Thymus (tissue), 11 donors: ENCODE data around the gene JMJD1C. TPM values are rescaled to one million over a fixed set of nuclear protein-coding genes. Genes with fewer than 3 reads are reported as not detected.

Source experiments
- DNase-seq, 9 donors: peaks; one replicate each; pipeline ENCODE4 v3.0.0-alpha.2; 2013; ENCODE audit warnings: low spot score in 9 of 9, low read depth in 6 of 9, missing footprints in 1 of 9
- H3K27ac ChIP-seq, 2 donors: one replicate each; pipeline ENCODE4 v1.5.1; 2013; ENCODE audit warnings: control low read depth in 1 of 2, low read depth in 1 of 2, low read length in 1 of 2, mild to moderate bottlenecking in 1 of 2, moderate library complexity in 1 of 2
- H3K27me3 ChIP-seq, 2 donors: one replicate each; pipeline ENCODE4 v1.5.1; 2013; ENCODE audit warnings: low read length in 1 of 2; ENCODE audit not compliant: control insufficient read depth in 2 of 2, insufficient read depth in 1 of 2
- H3K36me3 ChIP-seq, 2 donors: one replicate each; pipeline ENCODE4 v1.5.1; 2013; ENCODE audit warnings: low read length in 1 of 2, mild to moderate bottlenecking in 1 of 2, moderate library complexity in 1 of 2; ENCODE audit not compliant: control insufficient read depth in 2 of 2, insufficient read depth in 2 of 2
- H3K4me1 ChIP-seq, 2 donors: one replicate each; pipeline ENCODE4 v1.5.1; 2013; ENCODE audit warnings: low read length in 2 of 2; ENCODE audit not compliant: control insufficient read depth in 2 of 2, insufficient read depth in 2 of 2
- H3K4me3 ChIP-seq, 2 donors: one replicate each; pipeline ENCODE4 v1.5.1; 2013; ENCODE audit warnings: low read length in 2 of 2, control low read depth in 1 of 2, mild to moderate bottlenecking in 1 of 2
- H3K9me3 ChIP-seq, 2 donors: one replicate each; pipeline ENCODE4 v1.5.1; 2013; ENCODE audit warnings: low read length in 1 of 2, mild to moderate bottlenecking in 1 of 2; ENCODE audit not compliant: control insufficient read depth in 2 of 2, insufficient read depth in 1 of 2
- WGBS: extraction: QIAGEN DNeasy Blood & Tissue Kit; methylation state at CpG from one replicate; pipeline ENCODE4 v1.1.7; 2013; 5-methylcytosine and 5-hydroxymethylcytosine counted together
- polyA plus RNA-seq: library from polyadenylated mRNA; stranded (reverse); fragments of 200-250 nt; gene quantifications from one replicate; pipeline ENCODE4 v1.2.3, GENCODE V29; 2013
- total RNA-seq: library from RNA; stranded (reverse); fragments of 120-200 nt; gene quantifications from one replicate; pipeline ENCODE4 v1.2.4, GENCODE V29; 2013
- donor health status: healthy.

Gene JMJD1C
- total and polyA plus RNA-seq, 2 donors, result 70.8 to 86.2 TPM

GRCh38 chr10:63407136-63407662 is 58.6 kb downstream of the JMJD1C start:
- Histone ChIP-seq H3K27ac (no peak overlapping the region), H3K27me3 (no peaks in the 10 kb centered on the region), H3K9me3 (no peaks in the 10 kb centered on the region), H3K4me1 (no peaks in the 10 kb centered on the region), H3K36me3 (no peaks in the 10 kb centered on the region), H3K4me3 (no peak overlapping the region)
- WGBS, result 96% methylated on average over 1 of the region's 1 CpG
- DNase-seq, result no peak

DNA sequence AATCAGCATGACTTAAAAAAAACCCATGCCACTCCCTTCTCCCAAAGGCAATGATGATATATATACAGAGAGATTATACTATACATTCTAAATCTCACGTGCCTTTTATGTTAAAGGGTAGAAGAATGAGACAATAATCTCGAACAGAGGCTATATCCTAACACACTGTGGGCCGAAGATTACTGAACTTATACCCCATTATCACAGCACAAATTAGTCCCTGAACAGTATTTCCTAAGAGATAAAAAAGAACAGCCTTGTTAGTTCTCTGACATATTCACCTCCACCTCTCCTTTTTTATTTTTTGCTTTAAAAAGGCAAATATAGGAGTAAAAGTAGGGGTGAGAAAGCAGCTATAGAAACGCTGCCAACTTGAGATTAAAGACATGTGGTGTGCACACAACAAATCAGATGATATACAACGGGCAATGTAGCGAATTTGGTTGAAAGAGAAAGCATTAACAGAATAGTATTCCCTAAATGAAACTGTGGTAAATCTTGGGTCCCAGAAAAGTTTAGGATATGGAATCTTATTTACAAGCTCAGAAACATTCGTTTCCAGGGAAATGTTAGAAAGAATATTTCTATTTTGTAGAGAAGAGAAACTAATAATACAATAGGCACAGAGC is 69.5 kb downstream of the JMJD1C start:
- no peak for DNase-seq
- Histone ChIP-seq H3K4me1 (no peaks in the 10 kb centered on the region), H3K4me3 (no peak overlapping the region), H3K9me3 (no peaks in the 10 kb centered on the region), H3K27me3 (no peaks in the 10 kb centered on the region), H3K27ac (no peak overlapping the region), H3K36me3 (no peaks in the 10 kb centered on the region)
- WGBS, result 95% methylated on average over 7 of the region's 7 CpGs

- Histone ChIP-seq H3K4me3 (no peak overlapping the region), H3K9me3 (no peaks in the 10 kb centered on the region), H3K27ac (no peak overlapping the region), H3K4me1 (no peaks in the 10 kb centered on the region), H3K27me3 (no peaks in the 10 kb centered on the region), H3K36me3 (no peaks in the 10 kb centered on the region)
- no peak for DNase-seq
- 97% methylated on average over 7 of the region's 7 CpGs for WGBS
These were observed 72.7 kb downstream of the JMJD1C start for GRCh38 chr10:63393050-63393449.

GRCh38 chr10:63392224-63392623 is 73.6 kb downstream of the JMJD1C start:
- 98% methylated on average over 6 of the region's 6 CpGs for WGBS
- Histone ChIP-seq H3K9me3 (no peaks in the 10 kb centered on the region), H3K36me3 (no peaks in the 10 kb centered on the region), H3K27ac (no peak overlapping the region), H3K4me3 (no peak overlapping the region), H3K27me3 (no peaks in the 10 kb centered on the region), H3K4me1 (no peaks in the 10 kb centered on the region)
- DNase-seq, result no peak

DNA sequence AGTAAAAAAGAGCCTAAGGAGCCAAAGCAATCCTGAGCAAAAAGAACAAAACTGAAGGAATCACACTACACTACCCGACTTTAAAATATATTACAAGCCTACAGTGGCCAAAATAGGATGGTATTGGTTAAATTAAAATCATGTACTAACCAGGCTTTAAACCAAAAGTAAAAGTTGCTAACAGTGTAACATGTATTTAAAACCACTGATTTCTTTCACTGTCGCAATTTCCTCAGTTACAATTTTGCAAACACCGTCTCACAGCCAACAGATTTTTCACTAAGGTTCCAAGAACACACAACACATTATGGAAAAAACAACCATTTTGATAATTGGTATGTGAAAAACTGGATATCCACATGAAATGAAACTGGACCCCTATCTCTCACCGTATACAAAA is 74.0 kb downstream of the JMJD1C start:
- Histone ChIP-seq H3K4me1 (no peaks in the 10 kb centered on the region), H3K27ac (no peak overlapping the region), H3K9me3 (no peaks in the 10 kb centered on the region), H3K27me3 (no peaks in the 10 kb centered on the region), H3K4me3 (no peak overlapping the region), H3K36me3 (no peaks in the 10 kb centered on the region)
- WGBS, result 94% methylated on average over 4 of the region's 4 CpGs
- DNase-seq, result no peak

DNA sequence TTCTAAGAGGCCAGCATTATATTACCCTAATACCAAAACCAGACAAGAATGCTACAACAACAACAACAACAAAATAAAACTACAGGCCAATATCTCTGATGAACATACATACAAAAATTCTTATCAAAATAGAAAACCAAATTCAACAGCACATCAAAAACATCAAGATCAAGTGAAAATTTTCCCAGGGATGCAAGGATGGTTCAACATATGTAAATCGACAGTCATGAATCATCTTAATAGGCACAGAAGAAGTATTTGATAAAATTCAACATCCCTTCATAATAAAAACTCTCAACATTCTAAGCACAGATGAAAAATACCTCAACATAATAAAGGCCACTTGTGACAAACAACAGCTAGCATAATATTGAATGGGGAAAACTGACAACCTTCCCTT is 75.3 kb downstream of the JMJD1C start:
- no peaks in the 10 kb centered on the region for H3K9me3 ChIP-seq
- H3K27ac ChIP-seq, result no peak overlapping the region
- 96% methylated on average over 1 of the region's 1 CpG for WGBS
- H3K36me3 ChIP-seq, result no peaks in the 10 kb centered on the region
- H3K27me3 ChIP-seq, result no peaks in the 10 kb centered on the region
- peaks cover 0 to 6% of the 10 kb centered on the region in 2 donors for H3K4me1 ChIP-seq
- no peak overlapping the region for H3K4me3 ChIP-seq
- DNase-seq, result no peak

DNA sequence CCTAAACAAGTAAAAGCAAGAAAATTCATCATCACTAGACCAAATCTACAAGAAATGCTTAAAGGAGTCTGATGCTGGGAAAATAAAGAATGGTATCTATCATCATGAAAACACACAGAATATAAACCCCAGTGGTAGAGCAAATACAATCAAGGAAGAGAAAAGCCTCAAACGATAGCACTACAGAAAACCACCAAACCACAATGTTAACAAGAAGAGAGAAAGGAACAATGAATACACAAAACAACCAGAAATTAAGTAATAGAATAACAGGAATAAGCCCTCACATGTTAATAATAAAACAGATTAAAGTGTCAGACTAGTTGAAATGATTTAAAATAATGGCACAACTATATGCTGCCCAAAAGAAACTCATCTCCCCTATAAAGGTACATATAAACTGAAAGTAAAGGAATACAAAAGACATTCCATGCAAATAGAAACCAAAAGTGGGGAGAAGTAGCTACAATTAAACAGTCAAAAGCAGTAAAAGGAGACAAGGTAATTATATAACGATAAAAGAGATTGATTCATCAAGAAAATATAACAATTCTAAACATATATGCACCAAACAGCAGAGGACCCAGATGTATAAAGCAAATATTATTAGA is 77.3 kb downstream of the JMJD1C start:
- no peak overlapping the region for H3K4me3 ChIP-seq

DNA sequence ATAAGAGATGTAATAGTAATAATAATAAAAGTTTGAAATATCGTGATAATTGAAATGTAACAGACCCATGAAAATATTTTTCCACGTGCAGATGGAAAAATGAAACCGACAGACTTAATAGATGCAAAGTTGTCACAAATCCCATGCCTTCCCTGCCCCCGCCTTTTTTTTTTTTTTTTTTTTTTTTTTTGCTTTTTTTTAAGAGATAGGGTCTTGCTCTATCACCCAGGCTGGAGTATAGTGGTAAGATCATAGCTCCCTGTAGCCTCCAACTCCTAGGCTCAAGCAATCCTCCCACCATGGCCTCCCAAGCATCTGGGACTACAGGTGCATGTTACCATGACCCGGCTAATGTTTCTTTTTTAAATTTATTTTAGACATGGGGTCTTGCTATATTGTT is 80.5 kb downstream of the JMJD1C start:
- no peak overlapping the region for H3K27ac ChIP-seq
- DNase-seq, result no peak
- WGBS, result 96% methylated on average over 5 of the region's 5 CpGs

More for the DNA sequence above, 77.3 kb downstream of the JMJD1C start:
- 41% methylated on average over 2 of the region's 2 CpGs for WGBS
- no peaks in the 10 kb centered on the region for H3K9me3 ChIP-seq
- peaks cover 0 to 6% of the 10 kb centered on the region in 2 donors for H3K4me1 ChIP-seq
- no peak overlapping the region for H3K27ac ChIP-seq
- no peaks in the 10 kb centered on the region for H3K27me3 ChIP-seq
- no peaks in the 10 kb centered on the region for H3K36me3 ChIP-seq
- DNase-seq, result peak in 6 of 9 donors; percentile 2 to 58 (median 15)

DNA sequence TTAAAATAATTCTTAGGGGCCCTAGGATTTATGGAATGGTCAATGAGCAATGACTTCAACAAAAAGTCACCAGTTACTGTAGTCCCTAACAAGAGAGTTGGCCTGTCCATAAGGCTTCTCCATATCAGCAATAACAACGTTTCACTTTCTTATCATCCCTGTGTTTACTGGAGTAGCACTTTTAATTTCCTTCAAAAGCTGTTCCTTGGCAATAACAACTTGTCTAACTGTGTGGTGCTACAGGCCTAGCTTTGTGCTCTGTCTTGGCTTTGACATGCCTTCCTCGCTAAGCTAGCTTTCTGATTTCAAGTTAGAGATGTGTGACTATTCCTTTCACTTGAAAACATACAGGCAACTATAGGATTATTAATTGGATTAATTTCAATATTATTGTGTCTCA is 81.1 kb downstream of the JMJD1C start:
- Histone ChIP-seq H3K9me3 (no peaks in the 10 kb centered on the region), H3K36me3 (peaks cover 0 to 3% of the 10 kb centered on the region in 2 donors), H3K27me3 (no peaks in the 10 kb centered on the region), H3K4me1 (peaks cover 0 to 6% of the 10 kb centered on the region in 2 donors), H3K27ac (no peak overlapping the region), H3K4me3 (no peak overlapping the region)
- DNase-seq, result no peak
- WGBS, result 97% methylated on average over 2 of the region's 2 CpGs

More for the DNA sequence above, 80.5 kb downstream of the JMJD1C start:
- Histone ChIP-seq H3K36me3 (no peaks in the 10 kb centered on the region), H3K9me3 (no peaks in the 10 kb centered on the region), H3K4me1 (peaks cover 0 to 6% of the 10 kb centered on the region in 2 donors), H3K4me3 (no peak overlapping the region), H3K27me3 (no peaks in the 10 kb centered on the region)
